Common myeloid progenitor, CD34-positive (primary cell): Measurements from ENCODE around the gene UBE2E2.

ENCODE experiments used
- CTCF ChIA-PET: fragments of 350-600 bp; sonication (Branson Sonifier 250); formaldehyde crosslinking; loops from one replicate; lab custom pipeline; 2021; ENCODE audit warnings: antibody characterized with exemption; lab: Charles Lee
- POLR2A ChIA-PET: fragments of 350-600 bp; sonication (Branson Sonifier 250); formaldehyde crosslinking; loops from one replicate; lab custom pipeline; 2021; ENCODE audit warnings: antibody characterized with exemption; lab: Charles Lee
- DNase-seq, 3 donors: peaks; one replicate each; pipeline versions ENCODE4 v3.0.0 to v3.0.0-alpha.2; 2013
- H3K27ac ChIP-seq, 2 experiments: 1 replicate in 1 of 2; 2 replicates in 1 of 2; pipeline ENCODE4 v1.7.0; 2013; ENCODE audit warnings: inconsistent platforms in 2 of 2, low read length in 2 of 2, mild to moderate bottlenecking in 2 of 2, low read depth in 1 of 2, moderate library complexity in 1 of 2; ENCODE audit not compliant: severe bottlenecking in 2 of 2, insufficient read depth in 1 of 2, poor library complexity in 1 of 2
- H3K27me3 ChIP-seq, 5 experiments: replicated peaks in 2 of 5; 1 replicate in 3 of 5; 2 replicates in 2 of 5; pipeline versions ENCODE4 v1.6.1 to v1.7.0; 2013; ENCODE audit warnings: low read length in 4 of 5, mild to moderate bottlenecking in 2 of 5, moderate library complexity in 2 of 5, inconsistent platforms in 1 of 5; ENCODE audit not compliant: insufficient read depth in 5 of 5, control insufficient read depth in 4 of 5
- H3K36me3 ChIP-seq, 4 experiments: 1 replicate in 2 of 4; 2 replicates in 2 of 4; pipeline versions ENCODE4 v1.6.1 to v1.7.0; 2013; ENCODE audit warnings: low read length in 3 of 4, control low read depth in 1 of 4, mild to moderate bottlenecking in 1 of 4; ENCODE audit not compliant: control insufficient read depth in 4 of 4, insufficient read depth in 4 of 4
- H3K4me1 ChIP-seq, 4 experiments: 1 replicate in 3 of 4; 2 replicates in 1 of 4; pipeline versions ENCODE4 v1.6.1 to v1.7.1; 2013; ENCODE audit warnings: low read length in 3 of 4, mild to moderate bottlenecking in 3 of 4, control low read depth in 1 of 4, inconsistent platforms in 1 of 4, moderate library complexity in 1 of 4; ENCODE audit not compliant: control insufficient read depth in 4 of 4, insufficient read depth in 4 of 4; ENCODE audit errors: control extremely low read depth in 1 of 4
- H3K4me3 ChIP-seq, 7 experiments: 1 replicate in 4 of 7; 2 replicates in 3 of 7; pipeline versions ENCODE4 v1.5.1 to v1.7.0; 2013; ENCODE audit warnings: mild to moderate bottlenecking in 7 of 7, low read length in 6 of 7, moderate library complexity in 6 of 7, inconsistent platforms in 2 of 7, low read depth in 2 of 7, control low read depth in 1 of 7; ENCODE audit not compliant: insufficient read depth in 4 of 7, control insufficient read depth in 1 of 7; ENCODE audit errors: extremely low read depth in 1 of 7
- H3K9me3 ChIP-seq, 5 experiments: 1 replicate in 4 of 5; 2 replicates in 1 of 5; pipeline versions ENCODE4 v1.6.1 to v1.7.1; 2013; ENCODE audit warnings: low read length in 4 of 5, mild to moderate bottlenecking in 2 of 5, inconsistent platforms in 1 of 5, low read depth in 1 of 5, moderate library complexity in 1 of 5; ENCODE audit not compliant: control insufficient read depth in 4 of 5, insufficient read depth in 2 of 5; ENCODE audit errors: control extremely low read depth in 1 of 5
- WGBS: methylation state at CpG from one replicate; pipeline ENCODE4 v1.1.5; 2013; ENCODE audit not compliant: insufficient coverage; 5-methylcytosine and 5-hydroxymethylcytosine counted together

Gene UBE2E2

DNA sequence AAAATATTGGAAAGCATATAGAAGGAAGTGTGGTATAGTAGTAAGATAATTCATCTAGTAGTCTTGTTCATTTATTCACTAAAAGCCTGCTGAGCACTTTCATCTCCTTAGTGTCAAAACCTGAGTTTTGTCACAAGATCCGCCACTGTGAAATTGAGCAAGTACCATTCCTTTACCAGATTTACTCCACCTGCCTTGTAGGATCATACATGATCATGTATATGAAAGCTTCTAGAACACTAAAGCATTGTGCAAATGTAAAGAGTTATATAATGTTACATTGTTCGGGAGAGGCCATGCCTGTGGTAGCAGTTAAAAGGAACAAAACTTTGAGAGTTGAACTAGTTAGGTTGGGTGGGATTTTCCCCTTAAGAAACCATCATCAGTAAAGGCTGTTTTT lies 35.0 kb downstream of the UBE2E2 start:
- Histone ChIP-seq H3K4me3 (no peak overlapping the region), H3K9me3 (no peaks in the 10 kb centered on the region), H3K36me3 (no peaks in the 10 kb centered on the region), H3K27ac (no peak overlapping the region), H3K4me1 (peaks cover 0 to 10% (median 0%) of the 10 kb centered on the region in 4 experiments), H3K27me3 (no peaks in the 10 kb centered on the region)
- DNase-seq = no peak
- no CpG with 5 or more reads among the region's 2 CpGs for WGBS
- ChIA-PET CTCF (no interaction called here), POLR2A (no interaction called here)

DNA sequence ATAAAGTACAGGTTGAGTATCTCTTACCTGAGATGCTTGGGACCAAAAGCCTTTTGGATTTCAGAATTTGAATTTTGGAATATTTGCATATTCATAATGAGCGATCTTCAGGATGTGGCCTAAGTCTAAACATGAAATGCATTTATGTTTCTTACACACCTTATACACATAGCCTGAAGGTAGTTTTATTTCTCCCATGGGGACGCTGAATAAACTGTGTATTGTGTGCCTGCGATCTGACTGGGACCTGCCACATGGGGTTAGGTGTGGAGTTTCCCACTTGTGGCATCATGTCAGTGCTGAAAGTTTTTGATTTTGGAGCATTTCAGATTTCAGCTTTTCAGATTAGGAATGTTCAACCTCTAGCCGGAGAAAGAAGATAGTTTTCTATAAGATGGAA lies 35.5 kb downstream of the UBE2E2 start:
- WGBS = 85% methylated on average over 2 of the region's 4 CpGs
- H3K27ac ChIP-seq = no peak overlapping the region
- H3K9me3 ChIP-seq = no peaks in the 10 kb centered on the region
- DNase-seq = no peak
- POLR2A ChIA-PET = no interaction called here
- peaks cover 0 to 10% (median 0%) of the 10 kb centered on the region in 4 experiments for H3K4me1 ChIP-seq
- CTCF ChIA-PET = no interaction called here
- no peak overlapping the region for H3K4me3 ChIP-seq
- H3K27me3 ChIP-seq = no peaks in the 10 kb centered on the region
- no peaks in the 10 kb centered on the region for H3K36me3 ChIP-seq

DNA sequence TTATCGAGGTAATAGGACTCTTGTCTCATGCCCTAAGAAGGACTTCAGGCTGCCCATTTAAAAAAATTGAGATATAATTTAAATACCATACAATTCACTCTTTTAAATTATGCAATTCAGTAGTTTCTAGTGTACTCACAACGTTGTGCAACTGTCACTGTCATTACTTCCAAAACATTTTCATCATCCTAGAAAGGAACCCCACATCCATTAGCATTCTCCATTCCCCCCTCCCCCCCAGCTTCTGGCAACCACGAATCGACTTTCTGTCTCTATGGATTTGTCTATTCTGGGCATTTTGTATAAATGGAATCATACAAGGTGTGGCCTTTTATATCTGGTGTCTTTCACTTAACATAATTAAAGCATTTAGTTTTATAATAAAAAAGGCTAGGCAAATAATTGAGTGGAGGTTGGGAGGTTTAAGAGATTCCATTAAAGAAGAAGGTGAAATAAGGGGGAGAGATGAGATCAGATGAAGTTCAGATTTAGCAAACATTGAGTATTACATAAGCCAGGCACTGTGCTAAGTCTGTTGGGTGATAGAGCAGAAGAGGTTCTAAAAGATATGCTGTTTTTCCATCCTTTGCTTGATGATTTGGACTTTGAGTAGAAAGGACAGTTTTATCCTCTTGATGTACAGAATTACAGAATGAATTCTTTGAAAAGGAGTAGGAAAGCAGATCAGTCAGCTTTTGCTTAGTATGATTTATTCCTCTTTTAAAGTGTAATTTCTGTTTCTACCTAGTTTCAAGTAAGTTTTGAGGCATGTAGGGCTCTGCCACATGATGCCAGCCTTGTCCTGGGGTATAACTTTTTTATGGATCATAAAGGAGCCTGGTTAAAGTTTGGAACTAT lies 36.3 kb downstream of the UBE2E2 start:
- H3K36me3 ChIP-seq = no peaks in the 10 kb centered on the region
- no peaks in the 10 kb centered on the region for H3K27me3 ChIP-seq
- no peak for DNase-seq
- peaks cover 0 to 10% (median 0%) of the 10 kb centered on the region in 4 experiments for H3K4me1 ChIP-seq
- H3K27ac ChIP-seq = no peak overlapping the region
- CTCF ChIA-PET = no interaction called here
- no peaks in the 10 kb centered on the region for H3K9me3 ChIP-seq
- 83% methylated on average over 1 of the region's 4 CpGs for WGBS
- POLR2A ChIA-PET = no interaction called here
- no peak overlapping the region for H3K4me3 ChIP-seq

DNA sequence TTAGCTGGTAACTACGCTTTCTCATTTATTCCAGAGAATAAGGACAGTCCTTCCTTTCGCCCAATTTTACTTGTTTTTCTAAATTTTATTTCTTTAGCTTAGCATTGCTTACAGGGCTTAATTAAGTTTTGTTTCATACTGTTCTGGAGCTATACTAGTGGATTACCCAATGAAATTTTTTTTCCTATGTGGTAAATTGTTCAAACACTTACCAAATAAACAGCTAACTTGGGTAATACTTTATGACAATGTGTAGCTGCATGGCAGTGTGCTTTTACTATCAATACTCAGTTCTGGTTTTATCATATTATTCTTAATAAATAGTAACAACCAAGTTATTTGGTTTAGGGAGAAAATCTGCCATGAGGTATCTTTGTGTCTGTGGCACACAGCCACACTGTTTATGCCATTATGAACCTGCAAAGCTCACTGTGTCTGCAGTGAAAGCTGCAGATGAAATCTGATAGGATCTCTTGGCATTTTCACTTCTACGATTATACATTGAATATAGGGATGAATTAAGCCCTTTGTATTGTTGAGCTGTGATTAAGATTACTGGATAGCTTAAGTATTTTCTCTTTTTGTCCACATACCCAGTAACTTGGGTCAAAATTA lies 37.2 kb downstream of the UBE2E2 start:
- Histone ChIP-seq H3K9me3 (no peaks in the 10 kb centered on the region), H3K27ac (no peak overlapping the region), H3K4me3 (no peak overlapping the region), H3K36me3 (no peaks in the 10 kb centered on the region), H3K27me3 (no peaks in the 10 kb centered on the region), H3K4me1 (peaks cover 0 to 10% (median 0%) of the 10 kb centered on the region in 4 experiments)
- ChIA-PET POLR2A (no interaction called here), CTCF (no interaction called here)
- WGBS = no CpG with 5 or more reads among the region's 3 CpGs
- DNase-seq = no peak

DNA sequence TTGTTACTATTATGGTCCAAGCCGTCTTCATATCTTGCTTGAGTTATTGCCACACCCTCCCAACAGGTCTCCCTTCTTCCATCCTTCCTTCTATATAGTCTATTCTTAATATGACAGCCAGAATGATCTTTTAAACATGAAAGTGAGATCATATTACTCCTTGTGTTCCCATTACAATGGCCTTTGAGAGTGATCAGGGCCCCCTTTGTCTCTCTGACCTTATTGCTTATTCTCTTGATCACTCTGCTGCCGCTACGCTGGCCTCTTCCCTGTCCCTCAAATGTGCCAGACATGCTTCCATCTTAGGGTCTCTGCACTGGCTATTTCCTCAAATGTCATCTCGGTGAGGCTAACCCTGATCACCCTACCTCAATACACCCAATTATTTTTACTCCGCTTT lies 38.1 kb downstream of the UBE2E2 start:
- no peaks in the 10 kb centered on the region for H3K36me3 ChIP-seq
- ChIA-PET POLR2A (no interaction called here), CTCF (no interaction called here)
- H3K4me1 ChIP-seq = peaks cover 0 to 8% (median 0%) of the 10 kb centered on the region in 4 experiments
- WGBS = 92% methylated on average over 3 of the region's 5 CpGs
- DNase-seq = no peak
- no peak overlapping the region for H3K4me3 ChIP-seq
- no peak overlapping the region for H3K27ac ChIP-seq
- no peaks in the 10 kb centered on the region for H3K27me3 ChIP-seq
- no peaks in the 10 kb centered on the region for H3K9me3 ChIP-seq

DNA sequence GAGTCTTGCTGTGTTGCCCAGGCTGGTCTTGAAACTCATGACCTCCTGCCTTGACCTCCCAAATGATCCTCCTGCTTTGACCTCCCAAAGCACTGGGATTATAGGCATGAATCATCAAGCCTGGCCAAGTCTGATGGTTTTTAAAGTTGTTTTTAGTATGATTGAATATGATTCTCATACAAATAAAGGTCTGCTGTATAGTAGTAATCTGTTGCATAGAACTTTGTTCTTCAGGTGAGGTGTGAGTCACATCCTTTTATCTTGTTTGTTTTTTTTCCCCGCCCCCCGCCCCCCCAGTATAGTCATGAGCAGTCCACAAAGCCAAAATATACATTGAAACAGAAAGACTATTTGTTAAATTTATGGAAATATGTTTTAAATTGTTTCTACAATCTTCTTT lies 39.0 kb downstream of the UBE2E2 start:
- no peak for DNase-seq
- ChIA-PET POLR2A (no interaction called here), CTCF (interaction anchor here (0.7 kb wide), 1 partner anchor 21 kb away, joined by 3 read pairs; no protein-coding TSS in a partner anchor)
- no peak overlapping the region for H3K27ac ChIP-seq
- no peaks in the 10 kb centered on the region for H3K4me1 ChIP-seq
- no peaks in the 10 kb centered on the region for H3K27me3 ChIP-seq
- H3K9me3 ChIP-seq = no peaks in the 10 kb centered on the region
- no peaks in the 10 kb centered on the region for H3K36me3 ChIP-seq
- H3K4me3 ChIP-seq = no peak overlapping the region
- WGBS = no CpG with 5 or more reads among the region's 2 CpGs

DNA sequence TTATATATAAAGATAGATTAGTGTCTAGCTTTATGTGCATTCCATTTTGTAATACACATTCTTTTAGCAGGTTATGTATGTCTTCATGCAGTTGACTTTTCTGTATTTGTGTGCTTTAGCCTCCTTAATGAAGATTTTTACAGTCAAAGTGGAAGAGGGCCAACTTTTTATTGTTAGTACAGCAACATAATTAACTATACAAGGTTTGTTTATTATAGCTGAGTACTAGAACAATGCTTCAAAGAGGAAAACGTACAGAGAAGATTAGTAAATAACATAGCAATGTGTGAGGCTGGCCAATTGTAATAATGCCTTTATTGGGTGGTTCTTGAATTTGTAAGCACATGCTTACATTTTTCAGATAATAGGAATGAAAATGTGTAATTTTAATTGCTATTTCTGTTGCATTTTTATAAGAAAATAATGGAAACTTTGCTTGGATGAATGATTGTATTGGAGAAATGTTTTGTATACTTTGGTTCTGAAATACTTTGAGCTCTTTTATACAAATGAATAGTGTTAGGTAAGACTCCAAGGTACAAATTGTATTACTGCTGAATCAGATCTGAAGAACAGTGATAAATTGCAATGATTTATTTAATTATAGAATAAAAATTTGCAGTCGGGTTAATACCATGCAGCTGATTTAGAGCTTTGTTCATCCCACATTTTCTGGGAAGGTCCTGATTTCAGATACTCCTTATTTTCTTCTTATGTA lies 41.4 kb downstream of the UBE2E2 start:
- 100% methylated on average over 1 of the region's 2 CpGs for WGBS
- ChIA-PET CTCF (no interaction called here), POLR2A (no interaction called here)
- Histone ChIP-seq H3K4me1 (no peaks in the 10 kb centered on the region), H3K27ac (no peak overlapping the region), H3K36me3 (no peaks in the 10 kb centered on the region), H3K9me3 (no peaks in the 10 kb centered on the region), H3K4me3 (no peak overlapping the region), H3K27me3 (no peaks in the 10 kb centered on the region)
- no peak for DNase-seq
